Central memory CD4-positive, alpha-beta T cell (primary cell): ENCODE measurements around the gene PDIA6.
"Not testable (repeated sequence)": the region's sequence is repeated elsewhere in the genome, so short reads cannot be mapped to it uniquely, and the experiment has no call there.

ENCODE experiments used
- DNase-seq: peaks from one replicate; pipeline ENCODE4 v3.0.0; 2022

Gene PDIA6

DNA sequence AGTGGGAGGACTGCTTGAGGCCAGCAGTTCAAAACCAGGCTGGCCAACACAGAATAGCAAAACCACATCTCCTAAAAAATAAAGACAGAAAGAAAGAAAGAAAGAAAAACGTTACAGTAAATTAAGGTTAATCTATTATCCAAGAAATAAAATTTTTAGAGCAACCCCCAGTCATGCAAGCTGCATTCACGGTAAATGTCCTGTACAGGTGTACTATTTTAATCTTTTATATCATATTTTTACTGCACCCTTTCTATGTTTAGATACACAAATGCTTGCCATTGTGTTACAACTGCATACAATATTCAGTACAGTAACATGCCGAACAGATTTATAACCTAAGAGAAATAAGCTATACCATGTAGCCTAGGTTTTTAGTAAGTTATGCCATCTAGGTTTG lies 6.0 kb downstream of the PDIA6 start:
- no peak for DNase-seq

DNA sequence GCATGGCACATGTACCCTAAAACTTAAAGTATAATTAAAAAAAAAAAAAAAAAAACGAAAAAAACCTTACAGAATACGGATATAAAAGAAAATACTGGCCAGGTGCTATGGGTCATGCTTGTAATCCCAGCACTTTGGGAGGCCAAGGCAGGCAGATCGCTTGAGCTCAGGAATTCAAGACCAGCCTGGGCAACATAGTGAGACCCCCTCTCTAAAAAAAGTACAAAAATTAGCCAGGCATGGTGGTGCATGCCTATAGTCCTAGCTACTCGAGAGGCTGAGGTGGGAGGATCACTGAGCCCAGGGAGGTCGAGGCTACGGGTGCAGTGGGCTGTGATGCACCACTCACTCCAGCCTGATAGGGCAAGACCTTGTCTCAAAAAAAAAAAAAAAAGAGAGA lies 6.6 kb downstream of the PDIA6 start:
- not testable (repeated sequence) for DNase-seq

- no peak for DNase-seq
Measured at GRCh38 chr2:10802657-10803056, 9.9 kb downstream of the PDIA6 start.

GRCh38 chr2:10800163-10800562 lies 12.4 kb downstream of the PDIA6 start:
- DNase-seq = no peak

GRCh38 chr2:10798783-10799182 lies 13.8 kb downstream of the PDIA6 start:
- DNase-seq = no peak

DNA sequence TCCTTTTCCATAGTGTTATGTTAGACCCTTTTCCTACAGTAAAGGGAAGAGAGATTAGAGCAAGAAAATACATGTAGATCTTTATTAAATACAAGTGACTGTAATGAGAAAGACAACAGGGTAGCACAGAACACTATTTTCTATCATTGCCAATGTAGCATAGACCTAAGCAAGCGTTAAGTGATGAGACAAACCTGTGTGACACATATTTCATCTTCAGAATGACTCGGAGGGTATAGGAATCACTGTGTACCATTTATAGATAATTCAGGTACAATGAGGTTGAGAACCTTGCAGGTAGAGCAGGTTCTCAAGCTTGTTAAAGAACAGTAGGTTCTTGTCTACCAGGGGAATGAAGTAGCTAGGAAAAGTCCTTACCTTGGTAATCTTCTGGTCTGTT lies 15.9 kb downstream of the PDIA6 start:
- DNase-seq = no peak

- DNase-seq = no peak
Measured at GRCh38 chr2:10795508-10796046, 17.0 kb downstream of the PDIA6 start.

- DNase-seq = no peak
Measured at GRCh38 chr2:10794876-10795275, 17.7 kb downstream of the PDIA6 start.

DNA sequence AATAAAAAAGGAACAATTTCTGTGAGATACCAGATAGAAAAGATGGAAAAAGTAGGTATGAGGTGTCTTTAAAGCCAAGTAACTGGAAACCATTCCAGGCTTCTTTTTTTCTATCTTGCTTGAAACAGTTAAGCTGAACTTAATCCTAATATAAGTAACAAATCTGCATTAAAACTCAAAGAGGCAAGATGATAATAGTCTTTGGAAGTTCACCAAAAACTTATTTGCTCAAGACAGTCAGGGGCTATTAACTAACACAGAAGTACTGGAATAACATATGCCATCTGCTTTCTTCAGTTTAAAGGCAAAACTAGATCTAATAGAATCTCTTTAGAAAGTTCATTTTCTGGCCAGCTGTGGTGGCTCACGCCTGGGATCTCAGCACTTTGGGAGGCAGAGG lies 18.8 kb downstream of the PDIA6 start:
- DNase-seq = no peak

- no peak for DNase-seq
Measured at GRCh38 chr2:10792660-10793400, 19.8 kb downstream of the PDIA6 start.

- DNase-seq = no peak
Measured at GRCh38 chr2:10792001-10792634, 20.5 kb downstream of the PDIA6 start.

DNA sequence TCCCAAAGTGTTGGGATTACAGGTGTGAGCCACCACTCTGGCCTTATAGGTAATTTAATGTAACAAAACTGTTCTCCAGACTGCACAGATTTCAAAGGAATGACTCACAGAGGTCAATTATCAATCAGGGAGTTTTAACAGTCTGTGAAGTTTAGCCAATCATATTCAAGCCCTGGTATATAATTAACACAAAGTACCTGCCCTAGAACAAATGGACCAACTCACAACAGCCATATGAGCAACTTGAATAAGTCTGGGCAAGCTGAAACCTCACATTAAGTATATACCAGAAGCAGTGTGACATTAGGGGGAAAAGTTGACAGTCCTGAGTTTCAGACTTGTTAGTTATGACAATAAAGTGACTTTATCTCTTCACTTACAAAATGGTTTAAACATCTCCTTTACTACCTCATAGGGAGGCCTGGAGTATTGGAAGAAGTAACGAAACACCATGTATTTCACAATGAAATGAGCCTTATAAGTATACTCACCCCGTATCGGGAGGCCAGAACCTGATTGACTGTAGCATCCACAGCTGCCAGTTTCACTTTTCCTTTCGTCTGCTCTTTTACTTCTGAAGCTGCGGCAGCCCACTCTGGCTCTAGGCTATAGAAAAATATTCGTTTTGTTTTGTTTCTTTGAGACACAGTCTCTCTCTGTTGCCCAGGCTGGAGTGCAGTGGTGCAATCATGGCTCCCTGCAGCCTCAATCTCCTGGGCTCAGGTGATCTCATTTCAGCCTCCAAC lies 22.2 kb downstream of the PDIA6 start:
- peak; percentile 43 for DNase-seq

DNA sequence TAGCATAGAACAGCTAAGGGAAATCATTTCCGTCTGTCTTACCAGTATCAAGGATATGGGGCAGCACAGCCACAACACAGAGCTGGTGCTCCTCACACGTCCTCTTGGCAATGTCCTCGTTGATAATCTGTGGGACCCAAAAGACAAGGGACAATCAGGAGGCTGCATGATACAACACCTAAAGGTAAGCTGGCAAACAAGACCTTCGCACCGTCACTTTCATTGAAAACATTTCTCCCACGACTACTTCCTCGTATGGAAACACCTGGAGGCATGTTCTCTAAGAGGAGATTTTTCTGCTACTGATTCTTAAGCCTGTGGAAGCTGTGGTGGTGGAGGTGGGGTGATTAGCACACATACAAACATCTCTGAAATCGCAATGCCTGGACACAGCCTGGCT lies 23.7 kb downstream of the PDIA6 start:
- no peak for DNase-seq

DNA sequence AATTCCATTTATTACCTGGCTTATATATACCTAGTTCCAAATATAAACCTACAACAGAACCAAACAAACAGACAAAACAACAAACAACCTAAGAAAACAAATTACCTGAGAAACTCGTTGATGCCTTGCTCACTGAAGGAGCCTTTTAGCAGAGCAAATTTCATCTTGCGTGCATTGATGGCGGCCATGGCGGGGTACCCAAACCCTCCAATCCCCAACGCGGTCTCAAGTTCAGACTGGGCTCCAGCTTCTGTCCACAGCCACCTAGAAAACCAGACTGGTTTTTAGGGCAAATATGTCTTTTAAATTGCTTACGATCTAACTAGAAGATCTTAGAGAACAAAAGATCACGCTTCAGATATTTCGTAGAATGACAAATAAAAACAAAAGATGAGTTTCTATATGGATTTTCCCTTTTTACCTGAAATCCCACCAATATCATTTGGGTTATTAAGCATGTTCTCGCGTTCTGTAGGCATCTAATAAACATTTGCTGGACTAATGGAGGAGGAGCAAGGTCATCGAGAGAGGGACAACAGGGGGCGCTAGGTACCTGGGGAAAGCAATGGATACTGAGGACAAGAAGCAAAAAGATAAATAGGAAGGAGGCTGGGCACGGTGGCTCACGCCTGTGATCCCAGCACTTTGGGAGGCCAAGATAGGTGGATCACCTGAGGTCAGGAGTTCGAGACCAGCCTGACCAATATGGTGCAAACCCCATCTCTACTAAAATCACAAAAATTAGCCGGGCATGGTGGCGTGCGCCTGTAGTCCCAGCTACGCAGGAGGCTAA lies 25.2 kb downstream of the PDIA6 start:
- DNase-seq = no peak

DNA sequence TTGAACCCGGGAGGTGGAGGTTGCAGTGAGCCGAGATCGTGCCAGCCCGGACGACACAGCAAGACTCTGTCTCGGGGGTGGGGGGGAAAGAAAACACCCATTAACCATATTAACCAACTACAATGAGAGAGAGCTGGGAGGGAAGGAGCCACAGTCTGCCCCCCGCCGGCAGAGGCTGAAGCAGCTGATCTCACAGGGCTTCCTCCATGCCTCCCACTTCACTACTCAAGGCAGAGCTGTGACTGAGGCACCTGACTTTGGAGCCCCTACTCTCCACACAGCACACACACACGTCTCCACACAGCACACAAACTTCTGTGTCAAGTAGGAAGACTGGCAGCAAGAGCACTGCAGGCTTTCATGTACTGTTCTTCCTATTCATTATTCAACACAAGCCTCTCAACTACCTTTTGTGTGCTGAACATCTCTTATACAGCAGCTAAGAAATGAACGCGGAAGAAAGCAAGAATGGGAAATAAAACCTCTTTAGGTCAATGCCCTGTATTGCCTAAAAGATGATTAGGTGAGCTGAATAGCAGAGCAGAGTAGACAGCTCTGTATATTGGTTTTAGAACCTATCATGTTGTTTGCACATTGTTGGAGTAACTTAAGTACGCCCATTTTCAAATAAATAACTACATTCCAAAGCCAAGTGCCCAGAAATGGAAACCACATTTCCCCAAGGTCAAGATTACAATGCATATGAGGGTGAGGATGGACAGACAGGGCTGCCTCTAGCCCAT lies 26.2 kb downstream of the PDIA6 start:
- no peak for DNase-seq

GRCh38 chr2:10785260-10785659 lies 27.3 kb downstream of the PDIA6 start:
- no peak for DNase-seq

GRCh38 chr2:10784719-10785118 lies 27.9 kb downstream of the PDIA6 start:
- DNase-seq = no peak

DNA sequence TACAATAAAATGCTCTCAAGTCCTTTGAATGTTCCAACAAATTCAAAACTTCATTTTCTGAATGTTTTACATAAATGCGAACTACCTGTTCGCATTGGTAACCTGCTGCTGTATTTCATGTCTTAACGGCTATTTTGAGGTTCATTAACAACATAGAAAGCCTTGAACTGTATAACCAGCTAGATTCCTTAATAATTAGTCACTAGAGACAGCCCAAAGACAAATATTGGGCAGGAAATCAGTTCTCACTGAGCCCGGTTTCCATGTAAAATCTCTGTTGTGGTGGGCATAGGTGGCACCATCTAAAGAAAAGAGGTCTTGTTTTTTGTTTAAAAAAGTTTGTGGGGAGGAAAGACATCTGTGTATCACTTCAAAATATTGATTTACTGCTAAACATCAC lies 29.2 kb downstream of the PDIA6 start:
- DNase-seq = no peak

DNA sequence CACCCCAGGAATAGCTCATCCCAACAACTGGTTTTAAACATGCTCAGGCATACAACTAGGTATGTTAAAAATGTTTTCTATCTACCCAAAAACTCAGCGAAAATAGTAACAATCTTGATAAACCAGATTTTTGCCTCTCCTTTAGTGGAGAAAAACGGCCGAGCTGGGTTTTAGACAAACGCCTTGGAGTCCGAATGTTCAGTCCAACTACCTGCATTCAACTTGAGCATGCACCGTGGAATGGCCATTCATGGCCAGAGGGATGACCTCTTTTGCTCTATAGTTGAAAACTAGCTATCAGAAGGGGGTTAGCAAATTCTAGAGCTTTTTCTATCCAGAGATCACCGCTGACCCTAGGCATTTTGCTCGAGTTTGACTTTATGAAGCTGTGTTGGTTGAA lies 30.8 kb downstream of the PDIA6 start:
- no peak for DNase-seq

GRCh38 chr2:10780821-10781220 lies 31.8 kb downstream of the PDIA6 start:
- DNase-seq = not testable (repeated sequence)

- no peak for DNase-seq
Measured at GRCh38 chr2:10780491-10780820, 32.1 kb downstream of the PDIA6 start.

DNA sequence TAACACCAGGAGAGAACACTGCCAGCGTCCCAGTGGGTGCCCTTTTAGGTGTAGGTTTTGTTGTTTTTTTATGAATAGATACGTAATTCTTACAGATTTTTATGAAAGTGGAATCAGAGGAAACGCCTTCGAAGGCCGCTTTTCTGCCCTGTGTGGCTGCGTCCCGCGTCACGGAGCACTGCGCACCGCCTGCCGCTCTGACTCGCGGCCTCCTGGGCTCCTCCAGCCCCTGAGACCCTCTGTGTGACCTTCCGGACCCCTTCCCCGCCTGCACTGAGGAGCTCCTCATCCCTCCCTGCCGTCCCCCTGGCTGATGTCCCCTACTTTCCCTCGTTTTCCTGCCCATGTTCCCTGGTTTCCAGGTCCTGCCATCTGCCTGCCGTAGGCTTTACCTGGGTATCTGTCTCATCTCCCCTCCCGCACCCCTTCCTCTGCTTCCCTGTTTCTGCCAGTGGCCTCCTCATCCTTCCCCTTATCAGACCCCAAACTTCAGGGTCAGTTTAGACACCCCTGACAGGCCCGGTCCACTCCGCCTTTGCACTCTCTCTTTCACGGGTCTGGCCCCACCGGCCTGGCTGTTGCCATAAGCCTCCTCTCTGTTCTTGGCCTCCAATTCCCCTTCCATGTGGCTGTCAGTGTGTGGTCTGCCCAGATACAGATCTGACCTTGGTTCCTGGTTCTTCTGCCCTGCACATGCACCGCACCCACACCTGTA lies 32.7 kb downstream of the PDIA6 start:
- DNase-seq = no peak
